ENCODE results near the gene PDCD2. TPM values are rescaled to one million over a fixed set of nuclear protein-coding genes. Genes with fewer than 3 reads are reported as not detected.
A peak's percentile ranks its signal among the peaks of the same experiment; 100 is the strongest.

Gene PDCD2
- total and polyA plus RNA-seq, 2 experiments from 2014 or later, result 145 to 181 TPM

GRCh38 chr6:170584954-170585498 lies 589 bp upstream of the PDCD2 start:
- H3K36me3 Mint-ChIP-seq (ENCODE audit: low read depth), result peaks cover 50% of the 10 kb centered on the region
- Histone ChIP-seq H3K9me2 (ENCODE audit: insufficient read depth) (no peaks in the 10 kb centered on the region), H3K27ac (ENCODE audit: low read depth) (peak overlapping the region; percentile 98), H3K4me3 (peak overlapping the region; percentile 75), H3K36me3 (ENCODE audit: insufficient read depth) (peaks cover 13% of the 10 kb centered on the region), H3K4me2 (peak overlapping the region; percentile 81), H4K20me1 (replicated peaks; ENCODE audit: insufficient read depth) (0 out of 2 replicates have a peak, but pooled peaks cover 6% of the 10 kb centered on the region), H3F3A (replicated peaks; ENCODE audit: low read depth) (peaks cover 9% of the 10 kb centered on the region; the same call in 1 of the 2 replicates), H3K4me1 (ENCODE audit: insufficient read depth) (peaks cover 31% of the 10 kb centered on the region), H2AFZ (no peak overlapping the region), H3K27me3 (ENCODE audit: insufficient read depth) (no peaks in the 10 kb centered on the region), H3K79me2 (replicated peaks; ENCODE audit: insufficient read depth) (peaks cover 15% of the 10 kb centered on the region)
- peaks cover 16% of the 10 kb centered on the region for H3K9me3 Mint-ChIP-seq
- peak overlapping the region; percentile 99 for H3K4me3 Mint-ChIP-seq
- peaks cover 6% of the 10 kb centered on the region for H3K27me3 Mint-ChIP-seq (ENCODE audit: insufficient read depth, low read depth, poor library complexity)
- peak overlapping the region; percentile 97 for H3K27ac Mint-ChIP-seq
- ATAC-seq, result peak; percentile 42
- peaks cover 33% of the 10 kb centered on the region for H3K4me1 Mint-ChIP-seq
- TF ChIP-seq ZNF331 (CRISPR knock-in tag; IDR thresholded peaks at IDR 0.05; ENCODE audit: low read depth) (no peak), CREB1 (CRISPR knock-in tag; IDR thresholded peaks at IDR 0.05; ENCODE audit: low read depth) (no peak), EZH2 (IDR thresholded peaks at IDR 0.05; ENCODE audit: low read depth, unreplicated experiment) (no peak), EZH2phosphoT487 (IDR thresholded peaks at IDR 0.05; ENCODE audit: unreplicated experiment) (no peak), ETS1 (IDR thresholded peaks at IDR 0.05) (no peak; the same call in 1 of the 2 replicates), NANOG (IDR thresholded peaks at IDR 0.05; ENCODE audit: borderline replicate concordance) (no peak), JUNB (IDR thresholded peaks at IDR 0.05; ENCODE audit: unreplicated experiment) (no peak), POLR2AphosphoS5 (IDR thresholded peaks at IDR 0.05; ENCODE audit: low read depth) (no peak), REST (IDR thresholded peaks at IDR 0.05; ENCODE audit: unreplicated experiment) (no peak), ZNF114 (CRISPR knock-in tag; IDR thresholded peaks at IDR 0.05) (no peak), STAT1 (IDR thresholded peaks at IDR 0.05; ENCODE audit: unreplicated experiment) (no peak), ZNF462 (CRISPR knock-in tag; IDR thresholded peaks at IDR 0.05) (no peak)
- TF ChIP-seq, protein P1, sequence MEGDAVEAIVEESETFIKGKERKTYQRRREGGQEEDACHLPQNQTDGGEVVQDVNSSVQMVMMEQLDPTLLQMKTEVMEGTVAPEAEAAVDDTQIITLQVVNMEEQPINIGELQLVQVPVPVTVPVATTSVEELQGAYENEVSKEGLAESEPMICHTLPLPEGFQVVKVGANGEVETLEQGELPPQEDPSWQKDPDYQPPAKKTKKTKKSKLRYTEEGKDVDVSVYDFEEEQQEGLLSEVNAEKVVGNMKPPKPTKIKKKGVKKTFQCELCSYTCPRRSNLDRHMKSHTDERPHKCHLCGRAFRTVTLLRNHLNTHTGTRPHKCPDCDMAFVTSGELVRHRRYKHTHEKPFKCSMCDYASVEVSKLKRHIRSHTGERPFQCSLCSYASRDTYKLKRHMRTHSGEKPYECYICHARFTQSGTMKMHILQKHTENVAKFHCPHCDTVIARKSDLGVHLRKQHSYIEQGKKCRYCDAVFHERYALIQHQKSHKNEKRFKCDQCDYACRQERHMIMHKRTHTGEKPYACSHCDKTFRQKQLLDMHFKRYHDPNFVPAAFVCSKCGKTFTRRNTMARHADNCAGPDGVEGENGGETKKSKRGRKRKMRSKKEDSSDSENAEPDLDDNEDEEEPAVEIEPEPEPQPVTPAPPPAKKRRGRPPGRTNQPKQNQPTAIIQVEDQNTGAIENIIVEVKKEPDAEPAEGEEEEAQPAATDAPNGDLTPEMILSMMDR (conservative IDR thresholded peaks at IDR 0.05; ENCODE audit: low read depth in 2 of 2), result no peak
- peak; percentile 84 for DNase-seq (ENCODE audit: low spot score)
